ENCODE data around the gene GPR180.
A peak's percentile ranks its signal among the peaks of the same experiment; 100 is the strongest.

Gene GPR180

DNA sequence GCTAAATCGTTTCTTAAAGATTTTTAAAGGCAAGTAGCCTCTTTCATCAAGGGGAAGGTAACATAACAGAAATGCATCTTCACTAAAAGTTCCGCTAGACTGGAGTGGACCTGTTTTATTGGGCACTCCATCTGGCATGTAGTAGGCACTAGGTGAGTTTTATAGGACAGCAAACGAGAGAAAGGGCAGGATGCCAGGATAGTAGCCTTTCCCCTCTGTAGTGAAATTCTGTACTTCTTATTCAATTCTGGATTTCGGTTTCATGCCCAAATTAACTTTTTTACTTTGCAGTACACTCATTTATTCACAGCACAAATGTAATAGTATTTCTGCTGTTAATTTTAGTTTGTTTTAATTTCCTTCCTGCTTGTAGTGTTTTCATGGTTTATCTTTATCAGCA, 45.2 kb downstream of the GPR180 start:
- no peak for DNase-seq (ENCODE audit: low read depth in 2 of 2)

DNA sequence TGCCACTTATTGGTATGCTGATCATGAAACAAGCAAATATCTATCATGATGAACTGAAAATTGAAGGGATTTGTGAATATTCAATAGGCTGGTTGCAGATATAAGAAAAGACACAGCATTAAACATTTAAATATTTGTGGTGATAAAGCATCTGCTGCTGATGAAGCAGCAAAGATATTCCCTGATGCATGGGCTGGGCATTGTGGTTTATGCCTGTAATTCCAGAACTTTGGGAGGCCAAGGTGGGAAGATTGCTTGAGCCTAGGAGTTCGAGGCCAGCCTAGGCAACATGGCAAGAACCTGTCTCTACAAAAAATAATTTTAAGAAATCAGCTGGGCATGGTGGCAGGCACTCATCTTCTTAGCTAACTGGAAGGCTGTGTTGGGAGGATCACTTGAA, 54.5 kb downstream of the GPR180 start:
- DNase-seq (ENCODE audit: low read depth in 2 of 2) = no peak

DNA sequence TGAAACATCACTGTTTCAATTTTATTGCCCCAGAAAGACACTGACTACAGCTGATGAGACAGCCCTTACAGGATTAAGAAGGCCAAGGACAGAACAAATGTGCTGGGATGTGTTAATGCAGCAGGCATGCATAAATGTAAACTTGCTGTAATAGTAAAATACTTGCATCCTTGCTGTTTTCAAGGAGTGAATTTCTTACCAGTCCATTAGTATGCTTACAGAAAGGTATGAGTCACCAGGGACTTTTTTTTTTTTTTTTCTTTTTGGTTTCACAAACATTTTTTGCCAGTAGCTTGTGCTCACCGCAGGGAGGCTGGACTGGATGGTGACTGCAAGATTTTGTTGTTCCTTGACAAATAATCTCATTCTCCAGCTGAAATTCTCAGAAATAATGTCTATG, 55.1 kb downstream of the GPR180 start:
- DNase-seq (ENCODE audit: low read depth in 2 of 2) = no peak

DNA sequence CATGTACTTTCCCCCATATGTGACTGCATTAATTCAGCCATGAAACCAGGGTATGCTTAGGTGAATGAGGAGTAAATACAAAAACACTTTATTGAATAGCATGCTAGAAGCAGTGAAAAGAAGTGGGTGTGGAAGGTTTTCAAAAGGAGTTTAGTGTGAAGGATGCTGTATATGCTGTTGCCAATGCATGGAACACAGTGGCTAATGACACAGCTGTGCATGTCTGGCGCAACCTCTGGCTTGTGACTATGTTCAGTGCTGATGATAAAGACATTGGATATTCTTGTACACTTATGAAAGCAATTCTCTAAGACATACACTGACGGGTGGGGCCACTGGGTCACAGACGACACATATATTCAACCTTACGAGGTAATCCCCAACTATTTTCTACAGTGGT, 55.5 kb downstream of the GPR180 start:
- no peak for DNase-seq (ENCODE audit: low read depth in 2 of 2)

DNA sequence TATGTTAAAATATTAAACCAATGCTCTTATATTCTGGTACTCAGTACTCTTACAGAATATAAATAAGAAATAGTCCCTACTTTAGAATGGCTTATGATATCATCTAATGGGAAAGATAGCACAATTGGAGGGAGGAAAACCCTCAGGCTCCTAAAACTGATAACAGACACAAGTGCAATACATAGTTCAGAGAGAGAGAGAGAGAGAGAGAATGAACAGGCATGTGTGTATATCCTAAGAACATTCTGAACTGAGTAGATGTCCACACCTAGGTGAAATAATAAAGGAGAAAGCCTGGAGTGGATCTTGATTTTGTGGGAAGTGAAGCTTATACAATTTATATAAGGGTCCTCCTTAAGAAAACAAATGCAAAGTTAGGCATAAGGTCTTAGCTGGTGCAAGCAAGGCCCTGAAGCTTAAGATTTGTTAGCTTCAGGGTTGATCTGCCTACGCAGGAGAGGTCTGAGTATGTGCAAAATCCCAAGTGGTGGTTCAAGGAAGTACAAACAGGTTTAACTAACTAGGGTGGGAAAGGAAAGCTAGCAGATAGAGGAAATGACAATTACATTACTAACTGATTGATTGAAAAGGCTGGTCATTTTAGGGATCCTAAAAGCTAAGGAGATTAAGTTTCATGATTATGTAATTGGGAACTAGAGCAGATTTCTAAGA, 57.4 kb downstream of the GPR180 start:
- DNase-seq (ENCODE audit: low read depth in 2 of 2) = no peak

DNA sequence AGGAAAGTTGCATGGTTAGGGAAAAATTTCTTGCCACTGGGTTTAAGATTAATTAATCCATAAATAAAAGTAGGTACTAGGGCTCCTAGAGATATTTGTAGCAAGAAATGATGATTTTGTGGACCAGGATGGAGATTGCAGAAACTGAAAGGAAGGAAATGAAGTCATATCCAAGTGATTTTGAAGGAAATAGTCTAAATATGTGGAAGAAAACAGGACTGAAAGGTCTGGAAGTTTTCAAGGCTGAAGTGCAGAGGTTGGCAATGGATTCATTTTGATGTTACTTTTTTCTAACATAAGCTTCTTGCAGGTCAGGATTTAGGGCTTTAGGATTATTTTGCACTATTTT, 57.9 kb downstream of the GPR180 start:
- DNase-seq (ENCODE audit: low read depth in 2 of 2) = no peak

DNA sequence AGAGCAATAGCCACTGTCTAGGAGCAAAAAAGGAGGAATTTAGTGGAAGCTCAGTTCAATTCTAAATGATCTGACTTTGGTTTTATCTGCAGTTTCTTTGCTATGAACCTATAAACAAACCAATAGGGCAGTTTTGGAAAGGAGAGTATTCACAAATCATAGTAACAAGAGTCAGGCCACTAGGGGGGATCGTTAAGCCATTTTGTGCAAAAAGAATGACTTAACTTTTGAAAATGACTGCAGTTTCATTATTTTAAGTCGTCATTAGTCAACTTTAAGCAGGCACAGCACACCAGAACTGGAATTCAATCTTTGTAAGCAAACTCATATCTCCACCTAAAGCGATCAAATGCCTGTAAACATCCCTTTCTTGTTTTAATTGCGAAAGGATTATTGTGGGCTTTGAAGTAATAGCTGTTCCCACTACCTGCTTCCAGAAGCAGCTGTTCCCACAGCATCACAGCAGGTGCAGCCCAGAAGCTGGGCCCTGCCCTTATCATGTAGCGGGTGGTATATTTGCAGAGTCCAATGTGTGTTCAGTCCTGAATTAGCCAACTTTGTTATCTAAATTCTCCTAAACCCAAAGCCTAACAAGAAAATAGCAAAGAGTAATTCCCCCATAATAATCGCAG, 59.2 kb downstream of the GPR180 start:
- DNase-seq (ENCODE audit: low read depth in 2 of 2) = no peak

DNA sequence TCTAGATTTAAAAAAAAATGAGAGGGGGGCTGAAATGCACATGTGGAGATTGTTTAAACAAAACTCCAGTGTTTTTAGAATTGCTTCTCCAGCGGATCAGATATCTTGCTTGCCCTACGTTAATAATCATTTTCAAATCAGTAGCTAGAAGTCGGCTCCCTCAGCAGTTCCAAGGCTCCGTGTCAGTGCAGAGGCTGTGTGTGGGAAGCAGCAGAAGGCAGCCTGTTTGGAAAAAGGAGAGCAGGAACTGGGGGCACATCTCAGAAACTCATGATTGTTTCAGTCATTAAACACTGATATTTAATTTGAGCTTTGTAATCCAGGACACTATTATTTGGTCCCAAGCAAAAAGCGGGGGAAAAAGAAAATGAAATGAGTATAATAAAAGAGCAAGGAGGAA, 59.7 kb downstream of the GPR180 start:
- DNase-seq (ENCODE audit: low read depth in 2 of 2) = no peak

DNA sequence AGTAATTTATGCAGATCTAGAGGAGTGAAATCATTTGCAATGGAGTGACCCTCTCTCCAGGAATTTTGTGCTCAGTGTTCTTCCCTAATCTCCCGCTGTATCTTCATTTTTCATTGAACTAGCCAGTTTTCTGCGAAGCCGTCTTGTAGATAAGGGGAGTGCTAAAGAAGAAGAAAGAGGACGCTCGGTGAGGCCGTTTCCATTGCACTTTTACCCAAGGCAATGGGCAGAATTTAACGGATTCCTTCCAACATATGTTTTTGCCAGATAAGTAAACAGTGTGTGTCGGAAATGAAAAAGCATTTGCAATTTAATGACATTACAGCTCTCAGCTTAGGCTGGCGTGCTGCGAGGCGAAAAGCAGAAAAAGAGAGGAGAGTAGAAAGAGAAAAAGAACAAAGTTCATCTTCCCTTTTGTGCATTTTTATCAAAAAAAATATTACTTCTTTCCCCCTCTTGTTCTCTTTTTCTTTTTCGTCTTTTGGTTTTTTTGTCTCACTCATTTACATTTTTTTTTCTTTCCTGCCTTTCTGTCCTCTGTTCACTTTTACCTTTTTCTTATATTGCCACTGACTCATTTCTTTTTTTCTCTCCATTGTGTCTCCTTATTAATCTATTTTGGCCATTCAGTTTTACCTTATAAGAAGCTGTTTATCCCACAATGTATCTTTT, 60.8 kb downstream of the GPR180 start:
- no peak for DNase-seq (ENCODE audit: low read depth in 2 of 2)

DNA sequence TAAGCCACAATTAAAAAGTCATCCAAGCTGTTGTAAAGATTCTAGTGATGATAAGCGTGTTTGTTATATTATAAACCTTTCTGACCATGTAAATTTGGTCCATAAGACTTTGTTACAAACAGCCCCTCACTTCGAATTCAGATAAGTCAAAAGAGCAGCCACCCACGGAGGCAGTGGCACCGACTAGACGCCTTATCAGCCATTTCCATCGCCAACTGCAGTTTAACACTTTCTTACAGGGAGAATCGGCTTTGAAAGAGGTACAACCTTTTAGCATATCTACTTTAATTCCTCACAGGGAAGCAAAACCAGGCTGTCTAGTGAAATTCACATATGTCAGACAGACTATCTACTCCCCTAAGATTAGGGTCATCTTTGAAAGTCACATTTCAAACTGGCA, 63.2 kb downstream of the GPR180 start:
- DNase-seq (ENCODE audit: low read depth in 2 of 2) = no peak

DNA sequence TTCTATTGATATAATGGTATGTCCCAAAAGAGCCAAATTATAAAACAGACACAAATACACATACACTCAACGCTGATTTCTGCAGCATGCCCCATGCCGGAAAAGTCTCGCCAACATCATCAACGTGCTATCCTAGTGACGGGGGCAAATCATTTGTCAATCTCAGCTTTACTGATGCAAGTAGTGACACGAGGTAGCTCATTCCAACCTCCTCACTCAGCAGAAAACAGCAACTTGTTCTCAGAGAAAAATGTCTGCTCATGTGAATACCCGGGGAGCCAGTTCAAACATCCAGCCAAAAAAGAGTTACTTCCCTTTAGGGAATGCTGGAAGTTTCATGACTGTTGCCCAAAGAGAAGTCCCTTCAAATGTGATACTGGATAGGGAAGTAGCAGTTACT, 64.4 kb downstream of the GPR180 start:
- no peak for DNase-seq (ENCODE audit: low read depth in 2 of 2)

DNA sequence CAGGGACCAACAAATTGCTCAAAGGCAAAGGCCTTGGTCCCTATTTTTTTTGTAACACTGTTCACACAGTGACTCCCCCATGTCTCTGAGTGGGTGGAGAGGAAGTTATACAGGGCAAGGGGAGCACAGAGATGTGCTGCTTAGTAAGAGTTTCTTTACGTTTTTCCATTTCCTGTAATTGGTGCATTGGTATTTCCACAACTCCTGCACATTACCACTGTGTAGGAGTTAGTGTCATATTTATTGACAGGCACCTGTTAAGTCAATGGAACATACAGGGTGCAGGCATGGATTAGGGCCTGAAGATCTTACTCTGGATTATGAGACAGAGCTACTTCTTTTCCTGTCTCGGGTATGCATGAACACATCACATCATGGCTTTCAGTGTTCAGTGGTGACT, 65.5 kb downstream of the GPR180 start:
- DNase-seq (ENCODE audit: low read depth in 2 of 2) = no peak

DNA sequence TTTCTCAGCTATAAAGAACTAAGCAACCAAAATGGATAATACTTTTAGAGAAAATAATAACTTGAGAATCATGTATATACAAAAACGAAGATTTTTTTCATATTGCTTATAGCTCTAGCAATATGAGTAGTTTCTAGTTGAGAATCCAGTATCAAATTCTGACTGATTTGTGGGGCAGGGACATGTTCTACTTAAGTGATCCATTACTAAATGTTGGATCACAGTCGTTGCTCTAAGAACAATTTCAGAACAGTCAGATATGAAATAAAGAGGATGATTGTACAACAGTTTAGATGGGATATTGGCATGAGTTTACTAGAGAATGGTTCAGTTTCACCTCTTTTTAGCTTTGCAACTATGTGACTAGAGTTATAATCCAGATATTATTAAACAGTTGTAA, 70.7 kb downstream of the GPR180 start:
- no peak for DNase-seq (ENCODE audit: low read depth in 2 of 2)

DNA sequence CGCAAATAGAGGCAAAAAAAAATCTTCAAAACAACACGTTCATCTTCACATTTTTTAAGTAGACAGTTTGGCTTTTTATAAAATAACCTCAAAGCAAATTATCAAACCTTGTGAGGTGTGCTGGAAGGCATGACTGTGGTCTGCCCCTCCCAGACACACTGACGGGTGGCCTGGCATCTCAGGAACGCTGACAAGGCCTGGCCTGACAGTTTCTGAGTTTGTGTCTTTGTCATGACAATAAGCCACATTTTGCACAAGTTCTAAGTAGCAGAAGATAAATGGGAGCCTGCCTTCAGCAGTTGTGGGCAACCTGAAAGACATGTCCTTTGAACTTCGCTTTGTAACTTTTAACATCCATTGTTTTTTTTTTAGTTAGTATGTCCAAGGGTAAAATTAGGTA, 72.2 kb downstream of the GPR180 start:
- DNase-seq (ENCODE audit: low read depth in 2 of 2) = no peak

DNA sequence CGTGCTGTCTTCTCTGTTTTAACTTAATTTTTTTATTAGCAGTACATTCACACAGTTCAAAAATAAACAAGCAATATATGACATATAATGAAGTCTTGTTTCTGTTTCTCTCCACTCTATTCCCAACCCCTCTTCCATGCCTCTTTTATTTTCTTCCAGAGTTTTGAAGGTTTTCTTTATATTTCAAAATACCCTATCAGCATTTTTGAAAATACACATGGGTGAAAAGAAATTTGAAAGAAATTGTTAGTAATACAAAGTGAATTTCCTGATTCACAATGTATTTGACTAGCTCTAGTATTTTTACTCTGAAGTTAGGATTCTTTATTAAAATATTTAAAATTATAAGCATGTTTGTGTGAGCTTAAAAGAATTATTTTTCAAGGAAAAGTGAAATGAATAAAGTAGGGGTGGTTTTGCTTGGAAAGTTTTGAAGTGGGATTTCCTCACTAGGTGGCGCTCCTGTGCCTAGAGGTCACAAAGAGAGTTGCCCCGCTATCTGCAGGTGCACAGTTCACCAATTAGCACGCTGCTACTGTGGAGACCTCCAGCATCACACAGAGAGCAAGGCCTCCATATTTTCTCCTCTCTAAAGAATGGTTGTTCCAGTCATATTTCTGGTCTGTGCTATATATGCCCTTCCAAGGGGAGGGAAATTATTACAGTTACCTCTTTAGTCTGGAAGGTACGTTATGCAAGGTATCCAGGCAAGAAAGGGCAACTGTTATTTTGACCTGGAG, 73.1 kb downstream of the GPR180 start:
- peak in 1 of 2 donors; percentile 14 for DNase-seq (ENCODE audit: low read depth in 2 of 2)

DNA sequence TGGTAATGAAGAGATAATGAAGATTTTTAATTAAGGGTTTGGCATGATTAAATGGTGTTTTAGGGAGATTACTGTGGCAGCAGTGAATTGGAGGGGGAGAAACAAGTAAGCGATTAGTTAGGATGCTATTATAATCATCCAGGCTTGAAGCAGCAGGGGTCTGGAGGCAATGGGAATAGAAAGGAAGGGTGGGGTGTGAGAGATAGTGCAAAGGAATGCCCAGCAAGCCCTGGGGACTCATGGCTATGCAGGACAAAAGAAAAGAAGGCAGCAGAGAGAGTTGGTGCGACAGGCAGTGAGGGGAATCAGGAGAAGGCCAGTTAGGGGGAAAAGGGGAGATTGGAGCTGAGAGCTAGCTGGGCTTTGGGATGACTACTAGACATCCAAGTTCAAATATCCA, 76.1 kb downstream of the GPR180 start:
- no peak for DNase-seq (ENCODE audit: low read depth in 2 of 2)

DNA sequence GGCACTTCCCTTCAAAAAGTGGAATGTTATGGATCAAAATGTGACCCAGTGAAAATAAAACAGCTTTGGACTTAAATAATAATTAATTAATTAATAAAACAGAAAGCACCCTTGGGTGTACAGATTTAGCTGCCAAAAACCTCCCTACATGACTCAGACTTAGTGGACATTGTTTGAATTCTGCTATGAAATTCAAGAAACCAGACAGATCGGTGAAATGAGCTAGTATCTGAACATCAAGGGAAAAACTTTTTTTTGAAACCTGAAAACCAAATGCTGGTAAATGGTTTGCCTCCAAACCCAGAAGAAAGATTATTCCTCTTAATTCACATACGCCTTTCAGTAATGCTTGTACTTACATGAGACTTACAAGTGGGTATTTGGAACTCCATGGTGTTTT, 77.2 kb downstream of the GPR180 start:
- DNase-seq (ENCODE audit: low read depth in 2 of 2) = no peak

DNA sequence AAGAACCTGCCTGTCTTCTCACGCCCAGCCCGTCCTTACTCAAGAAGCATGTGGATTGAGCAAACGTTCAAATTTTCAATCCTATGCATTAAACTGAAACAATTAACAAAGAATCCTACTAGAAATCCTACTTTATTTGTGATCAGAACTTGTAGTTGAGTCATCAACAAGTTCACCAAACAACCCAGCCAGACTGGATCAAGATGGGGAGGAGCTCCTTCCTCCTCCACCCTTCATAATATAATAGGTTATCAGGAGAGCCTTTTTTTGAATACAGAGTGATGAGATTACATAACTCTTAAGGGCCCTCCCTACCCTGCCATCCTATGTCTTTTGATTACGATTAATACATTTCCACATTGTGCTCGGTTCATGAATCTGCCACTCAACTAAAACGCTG, 78.0 kb downstream of the GPR180 start:
- DNase-seq (ENCODE audit: low read depth in 2 of 2) = no peak

DNA sequence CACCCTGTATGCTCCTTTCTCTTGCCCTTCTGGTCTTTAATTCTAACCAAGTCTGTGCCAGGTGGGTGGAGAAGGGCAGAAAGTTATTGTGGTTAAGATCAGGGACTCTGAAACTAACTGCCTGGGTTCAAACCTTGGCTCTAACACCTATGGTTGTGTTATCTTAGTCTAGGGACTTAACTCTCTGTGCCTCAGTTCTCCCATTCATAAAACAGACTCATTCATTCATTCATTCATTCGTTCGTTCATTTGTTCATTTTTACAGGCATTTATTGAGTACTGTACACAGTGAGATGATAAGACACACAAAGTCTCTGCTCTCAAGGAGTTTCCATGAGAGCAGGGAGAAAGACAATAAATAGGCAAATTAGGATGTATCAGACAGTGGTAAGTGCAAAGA, 80.6 kb downstream of the GPR180 start:
- no peak for DNase-seq (ENCODE audit: low read depth in 2 of 2)

DNA sequence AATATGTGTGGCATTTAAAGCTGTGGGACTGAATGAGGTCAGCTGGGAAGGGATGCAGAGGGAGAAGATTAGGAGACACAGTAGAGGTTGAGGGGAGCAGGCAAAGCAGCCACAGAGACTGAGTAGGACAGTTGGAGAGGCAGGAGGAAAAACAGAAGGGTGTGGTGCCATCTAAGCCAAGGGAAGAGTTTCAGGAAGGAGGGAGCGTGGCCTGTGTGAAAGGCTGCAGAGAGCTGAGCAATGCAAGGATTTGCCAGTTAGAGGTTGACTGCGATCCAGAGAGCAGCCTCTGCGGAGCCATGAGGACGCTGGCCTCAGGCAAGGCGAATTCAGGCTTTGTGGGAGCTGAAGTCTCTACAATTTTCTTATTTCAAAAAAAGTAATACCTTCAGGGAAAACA, 81.8 kb downstream of the GPR180 start:
- no peak for DNase-seq (ENCODE audit: low read depth in 2 of 2)

All from stimulated activated CD8-positive, alpha-beta memory T cell treated with anti-CD3 and anti-CD28 coated beads, Interleukin-15, amount 100 ng/mL, for 4 hours (primary cell).